GM20431 (cell line): ENCODE measurements around the gene RBM24.
"Not testable (repeated sequence)": the region's sequence is repeated elsewhere in the genome, so short reads cannot be mapped to it uniquely, and the experiment has no call there.

Experiments used
- in situ Hi-C: fragments of 300-500 bp; cut with MseI, MboI; formaldehyde crosslinking; loops from one replicate; pipeline ENCODE4 v1.15.0; 2020; ENCODE audit warnings: low sequenced_read_pairs; ENCODE audit not compliant: unreplicated experiment

Gene RBM24

GRCh38 chr6:17283074-17283473 lies 1.9 kb downstream of the RBM24 start:
- in situ Hi-C loops: no loop called here

- in situ Hi-C loops: no loop called here
Observed at GRCh38 chr6:17289630-17290061, 8.5 kb downstream of the RBM24 start.

GRCh38 chr6:17291778-17292177 lies 10.6 kb downstream of the RBM24 start:
- in situ Hi-C loops: no loop called here

- in situ Hi-C loops: no loop called here
Observed at GRCh38 chr6:17292600-17293133, 11.5 kb downstream of the RBM24 start.

- in situ Hi-C loops: no loop called here
Observed at GRCh38 chr6:17293395-17293794, 12.2 kb downstream of the RBM24 start.

GRCh38 chr6:17297271-17298080 lies 16.3 kb downstream of the RBM24 start:
- in situ Hi-C loops: no loop called here

- in situ Hi-C loops: no loop called here
Observed at GRCh38 chr6:17298257-17298656, 17.1 kb downstream of the RBM24 start.

GRCh38 chr6:17299222-17299621 lies 18.1 kb downstream of the RBM24 start:
- in situ Hi-C loops: no loop called here

GRCh38 chr6:17299750-17300149 lies 18.6 kb downstream of the RBM24 start:
- in situ Hi-C loops: no loop called here

GRCh38 chr6:17300637-17301036 lies 19.5 kb downstream of the RBM24 start:
- in situ Hi-C loops: no loop called here

- in situ Hi-C loops: no loop called here
Observed at GRCh38 chr6:17303444-17303843, 22.3 kb downstream of the RBM24 start.

GRCh38 chr6:17305219-17306001 lies 24.2 kb downstream of the RBM24 start:
- in situ Hi-C loops: no loop called here

GRCh38 chr6:17311595-17312311 lies 30.6 kb downstream of the RBM24 start:
- in situ Hi-C loops: no loop called here

GRCh38 chr6:17313238-17313637 lies 32.1 kb downstream of the RBM24 start:
- in situ Hi-C loops: not testable (repeated sequence)

GRCh38 chr6:17313971-17314370 lies 32.8 kb downstream of the RBM24 start:
- in situ Hi-C loops: no loop called here

- in situ Hi-C loops: no loop called here
Observed at GRCh38 chr6:17315262-17315661, 34.1 kb downstream of the RBM24 start.

GRCh38 chr6:17318435-17319165 lies 37.4 kb downstream of the RBM24 start:
- in situ Hi-C loops: no loop called here

- in situ Hi-C loops: not testable (repeated sequence)
Observed at GRCh38 chr6:17320266-17320665, 39.1 kb downstream of the RBM24 start.

GRCh38 chr6:17331238-17331637 lies 50.1 kb downstream of the RBM24 start:
- in situ Hi-C loops: no loop called here

- in situ Hi-C loops: no loop called here
Observed at GRCh38 chr6:17334265-17334664, 53.1 kb downstream of the RBM24 start.
